Measurements from ENCODE around the gene AP2A1. TPM values are rescaled to one million over a fixed set of nuclear protein-coding genes. Genes with fewer than 3 reads are reported as not detected.
"Not testable (repeated sequence)": the region's sequence is repeated elsewhere in the genome, so short reads cannot be mapped to it uniquely, and the experiment has no call there.

The AP2A1 gene
- total and polyA plus RNA-seq, 3 donors from 2014 or later, result 226 to 358 (median 301) TPM

DNA sequence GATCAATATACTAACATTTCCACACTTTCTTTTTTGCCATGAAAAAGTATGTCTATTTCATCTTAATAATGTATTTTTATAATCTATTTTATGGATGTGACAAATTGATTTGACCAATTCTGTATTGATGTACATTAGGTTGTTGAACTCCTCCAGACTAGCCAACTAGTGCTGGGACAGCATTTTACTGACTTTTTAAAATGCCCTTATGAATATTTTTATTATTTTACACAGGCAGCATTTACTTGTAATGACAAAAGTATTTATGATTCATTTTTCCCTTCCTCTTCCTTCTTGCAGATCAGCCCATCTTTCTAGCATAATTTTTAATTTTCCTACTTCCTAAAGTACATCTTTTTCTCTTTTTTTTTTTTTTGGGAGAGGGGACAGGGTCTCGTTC lies 47.2 kb downstream of the AP2A1 start:
- 50 to 67% methylated on average over 1 of the region's 1 CpG for WGBS, 2 donors
- Histone ChIP-seq H3K4me1 (peaks cover 23% of the 10 kb centered on the region), H3K27me3 (no peaks in the 10 kb centered on the region), H3K27ac (peak overlapping the region; percentile 85 to 95), H3K36me3 (ENCODE audit: low read depth, missing control alignments) (no peaks in the 10 kb centered on the region), H3K9me3 (no peaks in the 10 kb centered on the region), H3K4me3 (peak overlapping the region in 1 of 2 donors; percentile 69)
- TF ChIP-seq, protein P1, sequence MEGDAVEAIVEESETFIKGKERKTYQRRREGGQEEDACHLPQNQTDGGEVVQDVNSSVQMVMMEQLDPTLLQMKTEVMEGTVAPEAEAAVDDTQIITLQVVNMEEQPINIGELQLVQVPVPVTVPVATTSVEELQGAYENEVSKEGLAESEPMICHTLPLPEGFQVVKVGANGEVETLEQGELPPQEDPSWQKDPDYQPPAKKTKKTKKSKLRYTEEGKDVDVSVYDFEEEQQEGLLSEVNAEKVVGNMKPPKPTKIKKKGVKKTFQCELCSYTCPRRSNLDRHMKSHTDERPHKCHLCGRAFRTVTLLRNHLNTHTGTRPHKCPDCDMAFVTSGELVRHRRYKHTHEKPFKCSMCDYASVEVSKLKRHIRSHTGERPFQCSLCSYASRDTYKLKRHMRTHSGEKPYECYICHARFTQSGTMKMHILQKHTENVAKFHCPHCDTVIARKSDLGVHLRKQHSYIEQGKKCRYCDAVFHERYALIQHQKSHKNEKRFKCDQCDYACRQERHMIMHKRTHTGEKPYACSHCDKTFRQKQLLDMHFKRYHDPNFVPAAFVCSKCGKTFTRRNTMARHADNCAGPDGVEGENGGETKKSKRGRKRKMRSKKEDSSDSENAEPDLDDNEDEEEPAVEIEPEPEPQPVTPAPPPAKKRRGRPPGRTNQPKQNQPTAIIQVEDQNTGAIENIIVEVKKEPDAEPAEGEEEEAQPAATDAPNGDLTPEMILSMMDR (IDR thresholded peaks at IDR 0.05), result no peak
- TF ChIP-seq POLR2A (IDR thresholded peaks at IDR 0.05), result no peak
- intact Hi-C loops (cut with DNase I; ENCODE audit: low total_unique reads), result no loop called here
- DNase-seq, result no peak

- Histone ChIP-seq H3K27me3 (no peaks in the 10 kb centered on the region), H3K4me3 (no peak overlapping the region), H3K27ac (peak overlapping the region; percentile 95 to 98), H3K36me3 (ENCODE audit: low read depth, missing control alignments) (no peaks in the 10 kb centered on the region), H3K9me3 (no peaks in the 10 kb centered on the region), H3K4me1 (peaks cover 32% of the 10 kb centered on the region)
- no peak for DNase-seq
- TF ChIP-seq, protein P1 (IDR thresholded peaks at IDR 0.05), result no peak
- TF ChIP-seq POLR2A (IDR thresholded peaks at IDR 0.05), result no peak
- WGBS, 2 donors, result 59 to 63% methylated on average over 14 of the region's 14 CpGs
- intact Hi-C loops (cut with DNase I; ENCODE audit: low total_unique reads), result no loop called here
Observed at GRCh38 chr19:49816590-49816989, 49.8 kb downstream of the AP2A1 start.

DNA sequence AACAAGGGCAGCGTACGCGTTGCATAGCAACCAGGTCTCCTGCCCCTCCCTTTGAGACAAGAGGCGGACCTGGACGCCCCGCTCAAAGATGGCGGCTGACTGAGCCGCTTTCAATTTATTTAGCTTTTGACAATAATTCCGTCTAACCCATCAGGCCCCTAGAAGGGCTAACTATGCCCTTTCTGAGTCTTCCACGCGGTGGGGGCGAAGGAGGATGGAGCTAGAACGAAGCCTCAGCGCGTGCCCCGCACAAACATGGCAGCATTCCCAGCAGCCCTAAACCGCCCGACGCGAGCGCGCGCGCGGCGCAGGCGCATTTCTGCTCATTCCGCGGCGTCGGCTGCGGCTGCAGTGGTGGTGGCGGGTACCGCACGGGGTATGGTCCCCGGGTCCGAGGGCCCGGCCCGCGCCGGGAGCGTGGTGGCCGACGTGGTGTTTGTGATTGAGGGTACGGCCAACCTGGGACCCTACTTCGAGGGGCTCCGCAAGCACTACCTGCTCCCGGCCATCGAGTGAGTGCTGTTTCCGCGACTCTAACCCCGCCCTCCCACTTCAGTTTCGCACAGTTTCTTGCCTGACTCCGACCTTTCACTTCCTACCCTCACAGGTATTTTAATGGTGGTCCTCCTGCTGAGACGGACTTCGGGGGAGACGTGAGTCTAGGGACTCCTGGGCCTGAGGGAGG lies 51.3 kb downstream of the AP2A1 start, which contains the start of gene MED25:
Gene MED25, plus strand, starts transcription at position 326 of the 685 bp plus-strand sequence. Its CDS starts 53 bp downstream, at position 379.
- Histone ChIP-seq H3K36me3 (ENCODE audit: low read depth, missing control alignments) (no peaks in the 10 kb centered on the region), H3K9me3 (no peaks in the 10 kb centered on the region), H3K4me3 (peak within 1 kb of the TSS; percentile 78 to 92), H3K4me1 (peaks cover 24% of the 10 kb centered on the region), H3K27ac (peak within 1 kb of the TSS; percentile 95 to 98), H3K27me3 (no peaks in the 10 kb centered on the region)
- TF ChIP-seq POLR2A (IDR thresholded peaks at IDR 0.05), result peak; percentile 71
- TF ChIP-seq, protein P1 (IDR thresholded peaks at IDR 0.05), result peak in 2 of 3 experiments; percentile 46 to 63
- 0% methylated on average over 29 to 57 of the region's 57 CpGs for WGBS, 2 donors
- peak; percentile 88 for DNase-seq
- intact Hi-C loops (cut with DNase I; ENCODE audit: low total_unique reads), result no loop called here

- no peaks in the 10 kb centered on the region for H3K36me3 ChIP-seq (ENCODE audit: low read depth, missing control alignments)
- H3K27ac ChIP-seq, result peak overlapping the region; percentile 95 to 98
- H3K9me3 ChIP-seq, result no peaks in the 10 kb centered on the region
- intact Hi-C loops (cut with DNase I; ENCODE audit: low total_unique reads), result no loop called here
- H3K27me3 ChIP-seq, result no peaks in the 10 kb centered on the region
- TF ChIP-seq, protein P1 (IDR thresholded peaks at IDR 0.05), result no peak
- no peak for TF ChIP-seq POLR2A (IDR thresholded peaks at IDR 0.05)
- peaks cover 27% of the 10 kb centered on the region for H3K4me1 ChIP-seq
- no peak for DNase-seq
- H3K4me3 ChIP-seq, result peak overlapping the region; percentile 78 to 92
- 12 to 25% methylated on average over 15 to 16 of the region's 16 CpGs for WGBS, 2 donors
Observed at GRCh38 chr19:49818649-49819370, 52.0 kb downstream of the AP2A1 start.

DNA sequence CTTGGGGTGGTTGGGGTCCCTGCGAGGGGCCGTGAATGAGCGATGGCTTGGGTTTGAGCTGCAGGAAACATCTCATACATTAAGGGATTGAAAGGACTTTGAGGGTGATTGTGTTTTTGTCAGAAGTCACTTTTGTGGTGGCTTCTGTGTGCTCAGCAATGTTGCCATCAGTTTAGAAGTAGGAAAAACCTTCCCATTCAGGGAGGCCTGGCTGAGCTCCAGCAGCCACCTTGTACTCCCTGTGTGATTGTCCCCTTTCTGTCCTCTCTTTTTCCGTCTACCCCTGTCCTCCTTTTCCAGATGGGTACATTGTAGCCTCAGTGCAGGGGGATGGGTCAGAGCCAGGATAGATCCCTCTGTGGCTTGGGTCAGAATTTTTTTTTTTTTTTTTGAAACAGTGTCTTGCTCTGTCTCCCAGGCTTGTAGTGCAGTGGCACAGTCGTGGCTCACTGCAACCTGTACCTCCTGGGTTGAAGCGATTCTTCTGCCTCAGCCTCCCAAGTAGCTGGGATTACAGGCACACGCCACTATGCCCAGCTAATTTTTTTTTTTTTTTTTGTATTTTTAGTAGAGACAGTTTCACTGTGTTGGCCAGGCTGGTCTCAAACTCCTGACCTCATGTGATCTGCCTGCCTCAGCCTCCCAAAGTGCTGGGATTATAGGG lies 52.8 kb downstream of the AP2A1 start:
- intact Hi-C loops (cut with DNase I; ENCODE audit: low total_unique reads); H3K36me3 ChIP-seq (ENCODE audit: low read depth, missing control alignments); H3K27me3 ChIP-seq; H3K9me3 ChIP-seq: not testable (repeated sequence)
- Histone ChIP-seq H3K4me1 (peaks cover 27% of the 10 kb centered on the region), H3K27ac (peak overlapping the region; percentile 95 to 98), H3K4me3 (peak overlapping the region; percentile 78 to 92)
- DNase-seq, result peak; percentile 84
- WGBS, 2 donors, result 36 to 48% methylated on average over 7 of the region's 7 CpGs
